Calu3 (cell line): Measurements from ENCODE around the gene ZNF626. TPM values are rescaled to one million over a fixed set of nuclear protein-coding genes. Genes with fewer than 3 reads are reported as not detected.
"Not testable (repeated sequence)": the region's sequence is repeated elsewhere in the genome, so short reads cannot be mapped to it uniquely, and the experiment has no call there.

ENCODE experiments used
- BruUV-seq: library from RNA; stranded (reverse); fragments of 400-500 nt; replicated peaks from 2 replicates; lab custom pipeline; 2021; lab: Mats Ljungman, UMichigan
- CTCF ChIA-PET: fragments of 300-600 bp; sonication (Branson Sonifier 250); formaldehyde crosslinking; loops from one replicate; lab custom pipeline; 2022; ENCODE audit warnings: antibody characterized with exemption; lab: Charles Lee
- DNase-seq: peaks from one replicate; pipeline ENCODE4 v3.0.0; 2022
- H3K27ac Mint-ChIP-seq: one replicate; pipeline ENCODE4 v1.8.0; 2022; ENCODE audit warnings: mixed read lengths; ENCODE audit not compliant: unreplicated experiment
- H3K27me3 Mint-ChIP-seq: one replicate; pipeline ENCODE4 v1.8.0; 2022; ENCODE audit warnings: mixed read lengths; ENCODE audit not compliant: unreplicated experiment
- H3K36me3 Mint-ChIP-seq: one replicate; pipeline ENCODE4 v1.8.0; 2022; ENCODE audit warnings: mild to moderate bottlenecking, moderate library complexity, mixed read lengths; ENCODE audit not compliant: insufficient read depth, unreplicated experiment
- H3K4me1 Mint-ChIP-seq: one replicate; pipeline ENCODE4 v1.8.0; 2022; ENCODE audit warnings: mild to moderate bottlenecking, low read depth, mixed read lengths; ENCODE audit not compliant: unreplicated experiment
- H3K4me3 Mint-ChIP-seq: one replicate; pipeline ENCODE4 v1.8.0; 2022; ENCODE audit warnings: mild to moderate bottlenecking, low read depth, moderate library complexity, mixed read lengths; ENCODE audit not compliant: unreplicated experiment
- H3K9me3 Mint-ChIP-seq: one replicate; pipeline ENCODE4 v1.8.0; 2022; ENCODE audit warnings: low read depth, mixed read lengths; ENCODE audit not compliant: unreplicated experiment
- intact Hi-C: fragments of 100-400 bp; cut with micrococcal nuclease; formaldehyde crosslinking; loops from one replicate; pipeline ENCODE4 v1.10.0; 2022; ENCODE audit not compliant: unreplicated experiment
- total RNA-seq: library from RNA; stranded (reverse); gene quantifications from 2 replicates; pipeline ENCODE4 v1.2.3, GENCODE V29; 2022
- TF ChIP-seq, protein P1 (sequence below): fragments of 200-600 bp; IDR thresholded peaks from one replicate; pipeline ENCODE4 v1.8.0; 2022; ENCODE audit warnings: antibody characterized with exemption; ENCODE audit not compliant: unreplicated experiment

The ZNF626 gene
- total RNA-seq, 1 experiment from 2014 or later, result not detected

- TF ChIP-seq, protein P1, sequence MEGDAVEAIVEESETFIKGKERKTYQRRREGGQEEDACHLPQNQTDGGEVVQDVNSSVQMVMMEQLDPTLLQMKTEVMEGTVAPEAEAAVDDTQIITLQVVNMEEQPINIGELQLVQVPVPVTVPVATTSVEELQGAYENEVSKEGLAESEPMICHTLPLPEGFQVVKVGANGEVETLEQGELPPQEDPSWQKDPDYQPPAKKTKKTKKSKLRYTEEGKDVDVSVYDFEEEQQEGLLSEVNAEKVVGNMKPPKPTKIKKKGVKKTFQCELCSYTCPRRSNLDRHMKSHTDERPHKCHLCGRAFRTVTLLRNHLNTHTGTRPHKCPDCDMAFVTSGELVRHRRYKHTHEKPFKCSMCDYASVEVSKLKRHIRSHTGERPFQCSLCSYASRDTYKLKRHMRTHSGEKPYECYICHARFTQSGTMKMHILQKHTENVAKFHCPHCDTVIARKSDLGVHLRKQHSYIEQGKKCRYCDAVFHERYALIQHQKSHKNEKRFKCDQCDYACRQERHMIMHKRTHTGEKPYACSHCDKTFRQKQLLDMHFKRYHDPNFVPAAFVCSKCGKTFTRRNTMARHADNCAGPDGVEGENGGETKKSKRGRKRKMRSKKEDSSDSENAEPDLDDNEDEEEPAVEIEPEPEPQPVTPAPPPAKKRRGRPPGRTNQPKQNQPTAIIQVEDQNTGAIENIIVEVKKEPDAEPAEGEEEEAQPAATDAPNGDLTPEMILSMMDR, result no peak
- CTCF ChIA-PET, result no interaction called here
- BruUV-seq, result no TSS peak
- H3K4me1 Mint-ChIP-seq, result no peaks in the 10 kb centered on the region
- DNase-seq, result no peak
- no peaks in the 10 kb centered on the region for H3K36me3 Mint-ChIP-seq
- intact Hi-C loops, result no loop called here
- no peak overlapping the region for H3K4me3 Mint-ChIP-seq
- no peak overlapping the region for H3K27ac Mint-ChIP-seq
- H3K9me3 Mint-ChIP-seq, result peaks cover 20% of the 10 kb centered on the region
- no peaks in the 10 kb centered on the region for H3K27me3 Mint-ChIP-seq
Observed at GRCh38 chr19:20616071-20616470, 45.3 kb downstream of the ZNF626 start.

DNA sequence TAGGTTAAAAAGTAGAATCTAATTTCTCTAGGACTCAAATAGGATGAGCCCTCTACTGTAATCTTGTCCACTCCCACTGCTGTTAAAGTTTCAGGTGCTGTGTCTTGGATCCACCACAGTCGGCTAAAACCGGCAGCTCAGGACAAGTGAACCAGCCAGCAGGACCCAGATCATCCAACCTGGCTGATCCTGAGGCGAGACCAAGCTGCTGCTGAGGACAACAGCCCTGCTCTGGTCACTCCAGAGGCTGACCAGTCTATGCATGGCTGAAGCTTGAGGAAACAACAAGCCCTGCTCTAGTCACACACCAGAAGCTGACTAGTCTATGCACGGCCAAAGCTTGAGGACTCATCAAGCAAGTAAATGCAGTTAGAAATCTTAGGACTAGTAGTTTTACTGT lies 46.4 kb downstream of the ZNF626 start:
- H3K9me3 Mint-ChIP-seq, result peaks cover 20% of the 10 kb centered on the region
- H3K4me1 Mint-ChIP-seq, H3K27me3 Mint-ChIP-seq, intact Hi-C loops, H3K36me3 Mint-ChIP-seq, H3K4me3 Mint-ChIP-seq, BruUV-seq, CTCF ChIA-PET, DNase-seq, H3K27ac Mint-ChIP-seq: not testable (repeated sequence)

GRCh38 chr19:20612711-20613316 lies 48.6 kb downstream of the ZNF626 start:
- CTCF ChIA-PET, result no interaction called here
- peaks cover 22% of the 10 kb centered on the region for H3K9me3 Mint-ChIP-seq

GRCh38 chr19:20611866-20612265 lies 49.5 kb downstream of the ZNF626 start:
- CTCF ChIA-PET, result no interaction called here
- H3K27ac Mint-ChIP-seq, result no peak overlapping the region
- intact Hi-C loops, result no loop called here
- no peaks in the 10 kb centered on the region for H3K4me1 Mint-ChIP-seq
- H3K27me3 Mint-ChIP-seq, result no peaks in the 10 kb centered on the region
- H3K4me3 Mint-ChIP-seq, result no peak overlapping the region
- no TSS peak for BruUV-seq
- no peaks in the 10 kb centered on the region for H3K36me3 Mint-ChIP-seq
- H3K9me3 Mint-ChIP-seq, result peaks cover 22% of the 10 kb centered on the region
- no peak for DNase-seq
- TF ChIP-seq, protein P1, result no peak

More at GRCh38 chr19:20612711-20613316, 48.6 kb downstream of the ZNF626 start:
- no peak for DNase-seq
- intact Hi-C loops, result no loop called here
- Mint-ChIP-seq H3K36me3 (no peaks in the 10 kb centered on the region), H3K27ac (no peak overlapping the region), H3K27me3 (no peaks in the 10 kb centered on the region), H3K4me3 (no peak overlapping the region), H3K4me1 (no peaks in the 10 kb centered on the region)
- TF ChIP-seq, protein P1, result no peak
- no TSS peak for BruUV-seq

GRCh38 chr19:20607943-20608342 lies 53.4 kb downstream of the ZNF626 start:
- DNase-seq, result no peak
- CTCF ChIA-PET, result no interaction called here
- Mint-ChIP-seq H3K4me3 (no peak overlapping the region), H3K27ac (no peak overlapping the region), H3K9me3 (peaks cover 10% of the 10 kb centered on the region), H3K4me1 (no peaks in the 10 kb centered on the region), H3K27me3 (no peaks in the 10 kb centered on the region), H3K36me3 (no peaks in the 10 kb centered on the region)
- TF ChIP-seq, protein P1, result no peak
- BruUV-seq, result no TSS peak
- intact Hi-C loops, result no loop called here
